ENCODE results near the gene GJB1. TPM values are rescaled to one million over a fixed set of nuclear protein-coding genes. Genes with fewer than 3 reads are reported as not detected.
A peak's percentile ranks its signal among the peaks of the same experiment; 100 is the strongest.

GJB1 gene
- total RNA-seq, 4 donors from 2014 or later = 2.5 to 98.4 (median 65.5) TPM

GRCh38 chrX:71199252-71200008, 23.6 kb upstream of the GJB1 start:
- TF ChIP-seq CTCF (IDR thresholded peaks at IDR 0.05) (no peak), POLR2A (IDR thresholded peaks at IDR 0.05) (no peak)
- no peaks in the 10 kb centered on the region for H3K36me3 ChIP-seq
- no peak for DNase-seq
- no peak overlapping the region for H3K27ac ChIP-seq
- no peaks in the 10 kb centered on the region for H3K27me3 ChIP-seq
- H3K9me3 ChIP-seq = no peaks in the 10 kb centered on the region
- no peak overlapping the region for H3K4me3 ChIP-seq
- H3K4me1 ChIP-seq = no peaks in the 10 kb centered on the region

- no peak for TF ChIP-seq CTCF (IDR thresholded peaks at IDR 0.05)
- no peak for DNase-seq
- Histone ChIP-seq H3K27ac (no peak overlapping the region), H3K36me3 (no peaks in the 10 kb centered on the region), H3K9me3 (no peaks in the 10 kb centered on the region), H3K27me3 (no peaks in the 10 kb centered on the region), H3K4me3 (no peak overlapping the region), H3K4me1 (no peaks in the 10 kb centered on the region)
Observed at GRCh38 chrX:71210816-71211215, 12.2 kb upstream of the GJB1 start.

- no peak for DNase-seq
- no peak overlapping the region for H3K27ac ChIP-seq
Observed at GRCh38 chrX:71212536-71212935, 10.5 kb upstream of the GJB1 start.

GRCh38 chrX:71214152-71214551, 8.9 kb upstream of the GJB1 start:
- Histone ChIP-seq H3K36me3 (no peaks in the 10 kb centered on the region), H3K4me3 (no peak overlapping the region), H3K9me3 (no peaks in the 10 kb centered on the region), H3K4me1 (no peaks in the 10 kb centered on the region), H3K27me3 (no peaks in the 10 kb centered on the region), H3K27ac (peak overlapping the region in 2 of 4 donors; percentile 48 to 74)
- no peak for TF ChIP-seq POLR2A (IDR thresholded peaks at IDR 0.05)
- no peak for TF ChIP-seq CTCF (IDR thresholded peaks at IDR 0.05)
- DNase-seq = no peak

More at GRCh38 chrX:71212536-71212935, 10.5 kb upstream of the GJB1 start:
- Histone ChIP-seq H3K27me3 (no peaks in the 10 kb centered on the region), H3K4me1 (no peaks in the 10 kb centered on the region), H3K9me3 (no peaks in the 10 kb centered on the region), H3K4me3 (no peak overlapping the region), H3K36me3 (no peaks in the 10 kb centered on the region)
- TF ChIP-seq CTCF (IDR thresholded peaks at IDR 0.05) (no peak), POLR2A (IDR thresholded peaks at IDR 0.05) (no peak)

- no peaks in the 10 kb centered on the region for H3K4me1 ChIP-seq
- no peaks in the 10 kb centered on the region for H3K36me3 ChIP-seq
- no peaks in the 10 kb centered on the region for H3K9me3 ChIP-seq
- TF ChIP-seq POLR2A (IDR thresholded peaks at IDR 0.05) (peak; percentile 83 to 85), CTCF (IDR thresholded peaks at IDR 0.05) (no peak)
- H3K27ac ChIP-seq = peak overlapping the region in 3 of 4 donors; percentile 27 to 74 (median 61)
- H3K4me3 ChIP-seq = peak overlapping the region in 3 of 4 donors; percentile 24 to 49 (median 49)
- peak in 2 of 3 donors; percentile 83 to 84 for DNase-seq
- H3K27me3 ChIP-seq = no peaks in the 10 kb centered on the region
Observed at GRCh38 chrX:71214604-71215337, 8.3 kb upstream of the GJB1 start.
